Smooth muscle cell (in vitro differentiated cells): ENCODE results near the gene SERINC5. TPM values are rescaled to one million over a fixed set of nuclear protein-coding genes. Genes with fewer than 3 reads are reported as not detected.

Source experiments
- DNase-seq: peaks from one replicate; lab custom pipeline; 2025; ENCODE audit not compliant: unreplicated experiment; lab: John Stamatoyannopoulos, UW
- H2AFZ ChIP-seq: fragments of 200-600 bp; sonication (generic); 2 replicates; pipeline ENCODE4 v1.6.0; 2016; ENCODE audit warnings: antibody characterized with exemption, low read depth, mild to moderate bottlenecking
- H3F3A ChIP-seq: fragments of 200-600 bp; sonication (generic); 2 replicates; pipeline ENCODE4 v1.6.0; 2017; ENCODE audit warnings: antibody characterized with exemption, low read depth
- H3K27ac ChIP-seq: fragments of 200-600 bp; sonication (generic); 2 replicates; pipeline ENCODE4 v1.5.1; 2016; ENCODE audit warnings: low read depth, mild to moderate bottlenecking
- H3K27me3 ChIP-seq: fragments of 200-600 bp; sonication (generic); 2 replicates; pipeline ENCODE4 v1.6.1; 2016; ENCODE audit warnings: low read depth, mild to moderate bottlenecking
- H3K36me3 ChIP-seq: fragments of 200-600 bp; sonication (generic); 2 replicates; pipeline ENCODE4 v1.5.1; 2016; ENCODE audit warnings: low read depth
- H3K4me1 ChIP-seq: fragments of 200-600 bp; sonication (generic); 2 replicates; pipeline ENCODE4 v1.5.1; 2016; ENCODE audit warnings: low read depth
- H3K4me2 ChIP-seq: fragments of 200-600 bp; sonication (generic); 2 replicates; pipeline ENCODE4 v1.6.0; 2016; ENCODE audit warnings: mild to moderate bottlenecking
- H3K4me3 ChIP-seq: fragments of 200-600 bp; sonication (generic); 2 replicates; pipeline ENCODE4 v1.5.1; 2016; ENCODE audit warnings: mild to moderate bottlenecking
- H3K79me2 ChIP-seq: fragments of 200-600 bp; sonication (generic); 2 replicates; pipeline ENCODE4 v1.6.0; 2016; ENCODE audit warnings: low read depth, mild to moderate bottlenecking
- H3K9ac ChIP-seq: fragments of 200-600 bp; sonication (generic); 2 replicates; pipeline ENCODE4 v1.6.0; 2016; ENCODE audit warnings: low read depth
- H3K9me3 ChIP-seq: fragments of 200-600 bp; sonication (generic); replicated peaks from 2 replicates; pipeline ENCODE4 v1.5.1; 2016; ENCODE audit warnings: low read depth
- H4K20me1 ChIP-seq: fragments of 200-600 bp; sonication (generic); 2 replicates; pipeline ENCODE4 v1.6.0; 2016; ENCODE audit warnings: low read depth
- WGBS: methylation state at CpG from one replicate; pipeline ENCODE4 v1.1.7; 2016; ENCODE audit warnings: low lambda C conversion rate; 5-methylcytosine and 5-hydroxymethylcytosine counted together
- polyA plus RNA-seq: library from polyadenylated mRNA; unstranded; fragments of >200 nt; fragmentation: Nextera tagmentation; extraction: Ambion mirVana; gene quantifications from 2 replicates; pipeline ENCODE4 v1.2.1, GENCODE V29; 2016
- total RNA-seq: library from RNA; depleted of rRNA; stranded (reverse); fragments of >200 nt; gene quantifications from 2 replicates; pipeline ENCODE4 v1.2.3, GENCODE V29; 2014
- TF ChIP-seq, protein P1 (sequence below): fragments of 200-600 bp; sonication (generic); IDR thresholded peaks from 2 replicates; pipeline ENCODE4 v1.5.1; 2017; ENCODE audit warnings: borderline replicate concordance, mild to moderate bottlenecking, antibody characterized with exemption; ENCODE audit not compliant: insufficient read depth, poor library complexity, severe bottlenecking

Gene SERINC5
- total and polyA plus RNA-seq, 2 experiments from 2014 or later = 4.5 to 37.0 TPM

- 7% methylated on average over 6 of the region's 6 CpGs for WGBS
- TF ChIP-seq, protein P1, sequence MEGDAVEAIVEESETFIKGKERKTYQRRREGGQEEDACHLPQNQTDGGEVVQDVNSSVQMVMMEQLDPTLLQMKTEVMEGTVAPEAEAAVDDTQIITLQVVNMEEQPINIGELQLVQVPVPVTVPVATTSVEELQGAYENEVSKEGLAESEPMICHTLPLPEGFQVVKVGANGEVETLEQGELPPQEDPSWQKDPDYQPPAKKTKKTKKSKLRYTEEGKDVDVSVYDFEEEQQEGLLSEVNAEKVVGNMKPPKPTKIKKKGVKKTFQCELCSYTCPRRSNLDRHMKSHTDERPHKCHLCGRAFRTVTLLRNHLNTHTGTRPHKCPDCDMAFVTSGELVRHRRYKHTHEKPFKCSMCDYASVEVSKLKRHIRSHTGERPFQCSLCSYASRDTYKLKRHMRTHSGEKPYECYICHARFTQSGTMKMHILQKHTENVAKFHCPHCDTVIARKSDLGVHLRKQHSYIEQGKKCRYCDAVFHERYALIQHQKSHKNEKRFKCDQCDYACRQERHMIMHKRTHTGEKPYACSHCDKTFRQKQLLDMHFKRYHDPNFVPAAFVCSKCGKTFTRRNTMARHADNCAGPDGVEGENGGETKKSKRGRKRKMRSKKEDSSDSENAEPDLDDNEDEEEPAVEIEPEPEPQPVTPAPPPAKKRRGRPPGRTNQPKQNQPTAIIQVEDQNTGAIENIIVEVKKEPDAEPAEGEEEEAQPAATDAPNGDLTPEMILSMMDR = no peak
- Histone ChIP-seq H3K4me2 (peak overlapping the region; percentile 78), H3K9ac (peak overlapping the region; percentile 91), H3K79me2 (peaks cover 78% of the 10 kb centered on the region), H3K27me3 (no peaks in the 10 kb centered on the region), H3K27ac (peak overlapping the region; percentile 98), H3K36me3 (no peaks in the 10 kb centered on the region), H3K4me3 (peak overlapping the region; percentile 25), H4K20me1 (no peaks in the 10 kb centered on the region), H3K9me3 (peaks cover 6% of the 10 kb centered on the region), H3F3A (peaks cover 23% of the 10 kb centered on the region), H3K4me1 (peaks cover 40% of the 10 kb centered on the region), H2AFZ (no peak overlapping the region)
- DNase-seq = peak; percentile 3
These were observed 8.7 kb downstream of the SERINC5 start for GRCh38 chr5:80246995-80247729.

DNA sequence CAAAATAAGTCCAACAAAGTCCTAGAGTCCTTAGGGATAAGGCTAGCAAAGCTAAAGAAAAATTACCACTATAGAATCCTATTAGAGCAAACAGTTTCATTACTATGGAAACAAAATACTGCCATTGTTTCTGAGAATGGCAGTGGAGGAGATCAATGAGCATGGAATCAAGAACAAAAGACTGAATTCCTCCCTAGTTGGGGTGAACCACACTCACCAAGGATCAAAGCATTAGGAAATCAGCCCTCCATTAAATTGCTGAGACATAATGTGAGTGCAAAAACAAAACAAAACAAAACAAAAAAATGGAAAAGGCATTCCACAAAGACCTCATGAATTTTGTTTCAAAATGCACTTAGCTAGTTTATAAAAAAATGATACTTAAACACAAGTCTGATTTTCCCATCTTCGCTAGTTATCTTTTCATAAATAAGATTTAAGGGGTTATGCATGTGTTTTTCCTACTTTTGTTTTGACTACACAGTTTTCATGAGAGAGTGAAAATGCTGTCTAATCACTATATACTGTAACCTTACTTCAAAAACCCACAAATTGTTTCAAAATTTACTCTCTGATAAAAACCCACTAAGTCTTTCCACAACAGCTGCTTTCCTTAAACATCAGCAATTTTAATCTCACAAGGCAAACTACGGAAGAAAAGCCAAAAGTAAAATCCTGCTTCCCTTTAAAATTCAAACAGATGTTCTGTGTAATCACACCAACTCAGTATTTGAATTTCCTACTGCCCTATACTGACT lies 9.7 kb downstream of the SERINC5 start:
- Histone ChIP-seq H3K4me2 (peak overlapping the region; percentile 78), H3K4me3 (peak overlapping the region; percentile 25), H3K27me3 (no peaks in the 10 kb centered on the region), H3K36me3 (peaks cover 6% of the 10 kb centered on the region), H3K27ac (peak overlapping the region; percentile 98), H4K20me1 (no peaks in the 10 kb centered on the region), H3K9ac (peak overlapping the region; percentile 91), H3K79me2 (peaks cover 78% of the 10 kb centered on the region), H3F3A (peaks cover 23% of the 10 kb centered on the region), H3K9me3 (peaks cover 6% of the 10 kb centered on the region), H3K4me1 (peaks cover 34% of the 10 kb centered on the region), H2AFZ (no peak overlapping the region)
- TF ChIP-seq, protein P1 = no peak
- WGBS = 15% methylated on average over 2 of the region's 2 CpGs
- no peak for DNase-seq

GRCh38 chr5:80243567-80243966 lies 12.3 kb downstream of the SERINC5 start:
- WGBS = 100% methylated on average over 1 of the region's 1 CpG
- H3K27me3 ChIP-seq = no peaks in the 10 kb centered on the region
- no peak overlapping the region for H3K27ac ChIP-seq
- TF ChIP-seq, protein P1 = no peak
- peaks cover 25% of the 10 kb centered on the region for H4K20me1 ChIP-seq
- no peak for DNase-seq
- no peak overlapping the region for H3K4me2 ChIP-seq
- H3K4me3 ChIP-seq = no peak overlapping the region
- peaks cover 6% of the 10 kb centered on the region for H3K36me3 ChIP-seq
- no peak overlapping the region for H3K9ac ChIP-seq
- peaks cover 6% of the 10 kb centered on the region for H3K9me3 ChIP-seq
- H3F3A ChIP-seq = peaks cover 27% of the 10 kb centered on the region
- peaks cover 76% of the 10 kb centered on the region for H3K79me2 ChIP-seq
- H2AFZ ChIP-seq = no peak overlapping the region
- peaks cover 47% of the 10 kb centered on the region for H3K4me1 ChIP-seq
